CD4-positive, alpha-beta T cell treated with Interleukin-6 for 4 hours (primary cell): ENCODE measurements around the gene ATP5F1B.
A peak's percentile ranks its signal among the peaks of the same experiment; 100 is the strongest.
"Not testable (repeated sequence)": the region's sequence is repeated elsewhere in the genome, so short reads cannot be mapped to it uniquely, and the experiment has no call there.

Source experiments
- DNase-seq: peaks from one replicate; pipeline ENCODE4 v3.0.0-alpha.2; 2020; ENCODE audit warnings: mixed read lengths

The ATP5F1B gene

DNA sequence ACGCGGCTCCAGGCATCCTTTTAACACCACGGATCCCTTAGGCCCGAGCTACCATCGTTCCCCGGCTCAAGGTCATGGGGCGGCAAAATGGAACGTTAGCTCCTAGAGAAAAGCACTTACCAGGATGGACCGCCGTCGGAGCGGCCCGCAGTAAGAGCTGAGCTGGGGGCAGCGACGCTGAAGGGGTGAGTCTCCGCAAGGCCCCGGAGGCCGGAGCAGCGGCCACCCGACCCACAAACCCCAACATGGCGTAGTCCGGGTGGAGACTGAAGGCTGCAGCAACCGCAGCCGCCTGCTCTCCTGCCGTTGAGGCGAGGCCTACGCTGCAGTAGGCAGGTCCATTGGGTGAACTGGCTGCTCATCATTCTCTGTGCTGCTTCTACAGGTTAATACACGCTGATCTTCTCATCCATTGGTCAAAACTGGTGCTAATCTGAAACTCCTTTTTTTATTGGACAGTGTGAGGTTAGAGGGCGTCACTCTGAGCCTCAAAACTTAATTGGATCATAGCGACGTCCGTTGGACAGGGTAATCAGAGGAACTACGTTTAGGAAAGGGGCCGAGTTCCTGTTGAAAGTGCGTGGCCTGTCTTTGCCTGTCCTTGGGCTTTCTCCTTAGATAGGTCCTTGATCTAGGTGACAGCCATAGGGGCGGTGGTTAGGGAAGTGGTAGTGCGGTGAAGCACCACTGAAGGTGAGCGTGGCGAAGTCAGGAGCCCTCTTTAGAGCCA, at the start of gene ATP5F1B:
ATP5F1B (minus strand) TSS at position 268 of the 730 bp plus-strand sequence; CDS start at position 247, 21 bp downstream.
- DNase-seq = peak; percentile 89

DNA sequence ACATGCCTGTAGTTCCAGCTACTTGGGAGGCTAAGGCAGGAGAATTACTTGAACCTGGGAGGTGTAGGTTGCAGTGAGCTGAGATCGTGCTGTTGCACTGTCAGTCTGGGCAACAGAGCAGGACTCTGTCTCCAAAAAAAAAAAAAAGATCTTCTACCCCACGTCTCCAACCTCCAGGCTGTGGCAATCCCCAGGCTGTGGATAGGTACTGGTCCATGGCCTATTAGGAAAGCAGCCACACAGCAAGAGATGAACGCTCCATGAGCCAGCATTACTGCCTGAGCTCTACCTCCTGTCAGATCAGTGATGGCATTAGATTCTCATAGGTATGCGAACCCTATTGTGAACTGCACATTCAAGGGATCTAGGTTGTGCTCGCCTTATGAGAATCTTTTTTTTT, 48.4 kb upstream of the ATP5F1B start:
- DNase-seq = no peak

DNA sequence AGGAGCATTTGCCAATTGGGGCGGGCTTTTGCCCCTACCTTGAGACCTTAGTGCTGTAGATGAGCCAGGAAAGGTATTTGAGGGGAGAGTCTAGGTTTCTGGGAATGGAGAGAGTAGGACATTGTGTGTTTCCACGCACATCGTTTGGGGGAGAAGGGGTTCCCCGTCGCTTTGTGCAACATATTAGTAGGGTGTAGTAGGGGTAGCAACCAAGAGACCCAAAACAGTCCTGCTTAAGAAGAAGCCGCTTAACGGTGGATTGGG, 43.0 kb upstream of the ATP5F1B start:
- DNase-seq = no peak

DNA sequence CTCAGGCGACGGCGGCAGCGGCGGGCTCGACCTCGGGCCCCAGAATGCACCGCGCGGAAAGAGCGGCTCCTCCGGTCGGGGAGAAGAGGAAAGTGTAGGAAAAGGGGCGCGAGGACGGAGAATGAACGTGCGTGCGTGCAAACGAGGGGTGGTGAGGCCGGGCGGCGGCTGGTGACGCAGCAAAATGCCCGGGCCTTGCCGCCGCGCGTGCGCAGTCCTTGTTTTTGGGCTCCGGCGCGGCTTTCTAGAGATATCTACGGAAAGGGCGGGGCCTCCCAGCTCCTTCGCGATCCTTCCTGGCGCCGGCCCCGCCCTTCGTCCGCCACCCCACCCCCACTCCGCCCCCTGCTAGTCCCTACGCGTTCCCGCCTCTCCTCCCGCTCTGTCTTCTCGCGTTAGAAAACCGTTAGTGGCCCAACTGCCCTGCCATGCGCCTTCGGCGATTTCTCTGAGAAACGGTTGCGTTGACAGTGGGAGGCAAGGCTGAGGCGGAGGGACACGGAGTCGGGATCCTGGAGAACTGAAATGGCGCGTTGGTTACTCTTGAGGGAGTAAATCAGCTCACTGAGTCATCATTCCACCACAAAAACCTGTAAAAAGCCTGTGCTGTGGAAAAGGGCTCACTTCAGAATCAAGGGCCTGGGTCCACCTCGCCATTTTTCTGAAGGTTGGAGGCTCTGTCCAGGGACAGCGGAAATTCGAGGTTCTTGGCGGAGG, 42.5 kb upstream of the ATP5F1B start, which contains the start of gene PTGES3:
PTGES3 (minus strand) TSS at position 156 of the 717 bp plus-strand sequence. CDS start 285 bp downstream, outside the sequence.
- peak; percentile 99 for DNase-seq

DNA sequence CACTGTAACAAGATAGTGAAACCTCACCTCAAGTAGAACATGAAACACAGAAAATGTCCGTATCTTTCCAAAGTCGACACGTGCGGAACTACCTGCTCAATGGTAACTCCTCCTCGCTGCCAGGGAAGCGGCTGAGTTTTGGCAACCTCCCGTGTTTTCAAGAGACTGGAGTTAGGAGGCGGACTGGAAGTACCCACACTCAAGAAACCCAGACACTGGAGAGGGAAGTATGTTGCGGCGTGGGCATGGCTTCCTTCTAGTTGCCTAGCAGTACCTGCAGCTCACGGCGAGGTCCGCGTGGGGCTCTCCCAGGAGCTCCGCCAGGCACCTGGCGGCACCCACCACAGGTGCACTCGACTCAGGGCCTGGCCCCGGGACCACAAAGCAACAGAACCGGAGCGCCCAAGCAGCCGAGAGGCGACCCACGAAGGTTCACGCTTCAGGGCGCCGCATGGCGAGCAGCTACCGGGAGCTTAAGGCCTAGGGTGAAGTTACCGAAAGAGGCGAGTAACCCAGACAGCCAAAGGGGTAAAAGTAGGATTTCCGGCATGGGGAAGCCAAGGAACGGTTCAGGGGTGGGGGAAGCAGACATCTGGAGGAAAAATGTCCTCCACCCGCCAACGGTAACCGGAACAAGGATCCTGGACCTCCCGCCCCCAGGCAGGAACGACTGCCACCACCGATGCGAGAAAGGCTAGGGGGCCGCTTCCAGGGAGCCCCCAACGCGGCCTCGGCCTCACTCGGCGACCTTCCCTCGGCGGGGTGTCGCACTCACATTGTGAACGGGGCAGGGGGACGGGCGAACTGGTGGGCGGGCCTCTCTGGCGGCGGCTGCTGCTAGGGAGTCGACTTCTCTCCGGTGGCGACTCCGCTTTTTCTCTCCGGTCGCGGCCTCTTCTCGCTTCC, 41.7 kb upstream of the ATP5F1B start:
- peak; percentile 61 for DNase-seq

DNA sequence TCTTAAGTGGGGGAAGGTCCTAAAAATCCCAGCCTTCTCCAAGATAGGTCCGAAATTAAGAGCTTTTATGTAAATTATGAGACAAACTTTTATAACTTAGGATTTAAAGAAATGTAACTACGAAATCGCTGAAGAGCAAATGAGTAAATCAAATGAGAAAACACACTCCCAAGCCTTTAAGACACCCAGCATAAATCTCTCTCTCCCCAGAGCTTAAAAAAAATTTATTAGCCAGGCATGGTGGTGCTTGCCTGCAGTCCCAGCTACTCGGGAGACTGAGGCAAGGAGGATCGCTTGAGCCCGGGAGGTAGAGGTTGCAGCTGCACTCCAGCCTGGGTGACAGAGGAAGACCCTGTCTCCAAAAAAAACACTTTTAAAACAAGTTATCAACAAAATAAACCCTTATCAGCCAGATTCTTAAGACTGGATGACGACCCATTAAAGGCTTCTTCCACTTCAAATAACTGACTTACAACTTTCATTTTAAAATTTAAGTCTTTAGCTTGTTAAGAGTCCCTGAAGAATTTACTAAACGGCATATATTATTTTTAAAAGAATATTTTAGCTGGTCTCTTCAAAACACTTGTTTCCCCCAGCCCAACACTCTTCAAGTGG, 39.1 kb upstream of the ATP5F1B start:
- no peak for DNase-seq

DNA sequence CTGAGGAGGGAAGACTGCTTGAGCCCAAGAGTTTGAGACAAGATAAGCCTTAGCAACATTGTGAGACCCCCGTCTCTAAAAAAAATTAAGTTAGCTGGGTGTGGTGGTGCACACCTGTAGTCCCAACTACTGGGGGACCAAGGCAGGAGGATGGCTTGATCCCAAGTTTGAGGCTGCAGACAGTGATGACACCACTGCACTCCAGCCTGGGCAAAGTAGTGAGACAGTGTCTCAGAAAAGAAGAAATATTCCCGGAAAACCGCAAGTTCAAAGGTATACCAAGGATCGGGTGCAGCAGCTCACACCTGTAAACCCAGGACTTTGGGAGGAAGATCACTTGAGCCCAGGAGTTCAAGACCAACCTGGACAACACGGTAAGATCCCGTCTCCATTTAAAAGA, 36.5 kb upstream of the ATP5F1B start:
- no peak for DNase-seq

DNA sequence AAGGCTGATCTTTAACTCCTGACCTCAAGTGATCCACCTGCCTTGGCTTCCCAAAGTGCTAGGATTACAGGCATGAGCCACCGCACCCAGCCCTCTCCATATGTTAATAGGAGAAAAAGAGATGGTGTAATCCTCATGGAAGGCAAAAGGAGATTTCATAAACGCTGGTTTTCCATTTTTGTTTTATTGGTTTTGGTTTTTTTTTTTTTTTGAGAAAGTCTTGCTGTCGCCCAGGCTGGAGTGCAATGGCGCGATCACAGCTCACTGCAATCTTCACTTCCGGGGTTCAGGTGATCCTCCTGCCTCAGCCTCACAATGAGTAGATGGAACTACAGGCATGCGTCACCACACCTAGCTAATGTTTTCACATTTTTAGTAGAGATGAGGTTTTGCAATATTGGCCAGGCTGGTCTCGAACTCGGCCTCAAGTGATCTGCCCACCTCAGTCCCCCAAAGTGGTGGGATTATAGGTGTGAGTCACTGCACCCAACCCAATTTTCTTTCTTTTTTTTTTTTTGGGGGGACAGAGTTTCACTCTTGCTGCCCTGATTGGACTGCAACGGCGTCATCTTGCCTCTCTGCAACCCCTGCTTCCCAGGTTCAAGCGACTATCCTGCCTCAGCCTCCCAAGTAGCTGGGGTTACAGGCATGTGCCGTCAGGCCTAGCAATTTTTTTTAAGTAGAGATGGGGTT, 34.2 kb upstream of the ATP5F1B start:
- DNase-seq = no peak

DNA sequence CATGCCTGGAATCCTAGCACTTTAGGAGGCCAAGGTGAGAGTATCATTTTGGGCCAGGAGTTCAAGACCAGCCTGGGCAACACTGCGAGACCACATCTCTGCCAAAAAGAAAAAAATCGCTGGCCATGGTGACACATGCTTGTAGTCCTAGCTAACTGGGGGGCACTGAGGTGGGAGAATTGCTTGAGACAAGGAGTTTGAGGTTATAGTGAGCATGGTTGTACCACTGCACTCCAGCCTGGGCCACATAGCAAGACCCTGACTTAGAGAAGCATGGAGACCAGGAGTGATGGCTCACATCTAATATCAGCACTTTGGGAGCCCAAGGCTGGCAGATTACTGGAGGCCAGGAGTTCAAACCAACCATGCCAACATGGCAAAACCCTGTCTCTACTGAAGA, 33.1 kb upstream of the ATP5F1B start:
- DNase-seq = no peak

DNA sequence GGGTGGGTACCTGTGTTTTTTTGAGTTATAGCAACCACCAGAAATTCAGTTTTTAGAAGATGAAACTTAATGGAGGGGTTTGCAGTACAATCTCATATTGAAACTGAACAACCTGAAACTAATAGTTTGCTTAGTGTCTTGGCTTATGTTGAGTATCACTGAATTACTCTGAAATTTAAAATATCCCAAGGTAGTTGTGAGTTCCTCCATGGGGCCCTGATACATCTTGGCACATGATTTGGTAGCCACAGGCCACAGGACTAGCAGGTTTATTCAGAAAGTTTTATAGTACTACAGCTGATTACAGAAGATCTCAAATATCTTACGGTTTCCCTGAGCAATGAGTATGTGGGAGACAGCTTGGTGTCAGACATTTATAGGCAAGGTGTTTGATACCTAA, 31.9 kb upstream of the ATP5F1B start:
- no peak for DNase-seq

DNA sequence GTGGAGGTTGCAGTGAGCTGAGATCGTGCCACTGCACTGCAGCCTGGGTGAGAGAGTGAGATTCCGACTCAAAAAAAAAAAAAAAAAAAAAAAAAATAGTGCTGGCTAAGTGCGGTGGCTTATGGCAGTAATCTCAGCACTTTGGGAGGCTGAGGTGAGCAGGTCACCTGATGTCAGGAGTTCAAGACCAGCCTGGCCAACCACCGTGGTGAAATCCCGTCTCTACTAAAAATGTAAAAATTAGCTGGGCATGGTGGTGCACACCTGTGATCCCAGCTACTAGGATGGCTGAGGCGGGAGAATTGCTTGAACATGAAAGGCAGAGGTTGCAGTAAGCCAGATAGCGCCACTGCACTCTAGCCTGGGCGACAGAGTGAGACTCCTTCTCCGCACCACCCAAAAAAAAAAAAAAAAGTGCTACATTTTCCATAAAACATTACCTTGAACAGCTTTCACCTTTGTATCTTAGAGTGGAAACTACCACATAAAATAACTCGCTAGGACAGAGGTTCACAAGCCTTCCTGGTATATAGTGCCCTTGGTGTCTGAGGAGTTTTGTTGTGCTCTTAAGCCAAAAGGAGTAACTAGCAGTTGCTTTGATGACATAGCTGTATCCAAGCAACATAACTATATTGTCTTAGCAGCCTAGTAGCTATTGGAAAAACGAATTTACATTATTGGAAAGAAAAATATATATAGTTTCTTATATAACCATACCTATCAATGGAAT, 31.2 kb upstream of the ATP5F1B start:
- DNase-seq = no peak

DNA sequence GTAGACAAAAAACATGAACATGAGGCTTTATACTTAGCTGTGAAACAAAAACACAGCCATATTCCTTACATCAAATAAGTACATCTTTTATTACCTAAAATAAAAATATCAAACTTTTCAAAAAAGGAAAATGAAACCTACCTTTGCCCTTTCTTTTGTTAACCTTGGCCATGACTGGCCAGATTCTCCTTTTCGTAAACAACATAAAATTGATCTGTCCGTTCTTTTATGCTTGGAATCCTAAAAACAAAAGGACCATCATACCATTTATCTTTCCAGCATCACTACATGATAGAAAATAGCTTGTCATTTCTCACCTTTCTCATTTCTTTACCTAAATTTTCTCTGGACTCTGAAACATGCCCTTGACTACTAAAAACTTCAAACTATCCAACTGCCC, 25.8 kb upstream of the ATP5F1B start:
- DNase-seq = no peak

DNA sequence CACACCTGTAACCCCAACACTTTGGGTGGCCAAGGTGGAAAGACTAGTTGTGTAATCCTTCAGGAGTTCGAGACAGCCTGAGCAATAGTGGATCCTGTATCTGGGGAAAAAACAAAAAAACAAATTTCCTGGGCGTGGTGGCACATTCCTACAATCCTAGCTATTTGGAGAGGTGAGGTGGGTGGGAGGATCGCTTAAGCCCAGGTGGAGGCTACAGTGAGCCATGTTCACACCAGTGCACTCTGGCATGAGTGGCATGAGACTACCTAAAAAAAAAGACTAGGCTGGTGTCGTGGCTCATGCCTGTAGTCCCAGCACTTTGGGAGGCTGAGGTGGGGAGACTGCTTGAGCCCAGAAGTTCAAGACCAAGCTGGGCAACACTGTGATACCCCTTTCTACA, 25.1 kb upstream of the ATP5F1B start:
- DNase-seq = no peak

DNA sequence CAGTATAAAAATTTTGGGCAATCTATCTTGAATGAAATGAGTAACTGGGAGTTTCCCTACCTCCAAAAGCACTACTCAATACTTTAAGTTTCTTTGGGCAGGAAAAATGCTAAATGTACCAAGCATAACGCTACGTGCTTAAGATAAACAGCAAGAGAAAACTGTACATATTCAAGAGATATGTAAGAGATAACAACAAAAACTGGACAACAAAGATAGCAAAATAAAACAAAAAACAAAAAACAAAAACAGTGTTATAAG, 22.3 kb upstream of the ATP5F1B start:
- DNase-seq = no peak

DNA sequence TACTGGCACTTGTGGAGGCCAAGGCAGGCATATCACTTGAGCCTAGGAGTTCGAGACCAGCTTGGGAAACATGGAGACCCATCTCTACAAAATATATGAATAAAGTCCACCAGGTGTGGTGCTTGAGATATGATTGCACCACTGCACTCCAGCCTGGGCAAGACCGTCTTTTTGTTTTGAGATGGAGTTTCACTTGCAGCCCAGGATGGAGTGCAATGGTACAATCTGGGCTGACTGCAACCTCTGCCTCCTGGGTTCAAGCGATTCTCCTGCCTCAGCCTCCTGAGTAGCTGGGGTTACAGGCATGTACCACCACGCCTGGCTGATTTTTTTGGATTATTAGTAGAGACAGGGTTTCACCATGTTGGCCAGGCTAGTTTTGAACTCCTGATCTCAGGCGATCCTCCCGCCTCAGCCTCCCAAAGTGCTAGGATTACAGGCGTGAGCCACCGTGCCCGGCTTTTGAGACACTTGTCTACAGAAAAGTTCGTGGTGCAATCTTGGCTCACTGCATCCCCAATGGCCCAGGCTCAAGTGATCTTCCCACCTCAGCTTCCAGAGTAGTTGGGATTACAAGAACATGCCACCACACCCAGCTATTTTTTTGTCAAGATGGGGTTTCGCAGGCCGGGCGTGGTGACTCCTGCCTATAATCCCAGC, 16.3 kb upstream of the ATP5F1B start:
- no peak for DNase-seq

DNA sequence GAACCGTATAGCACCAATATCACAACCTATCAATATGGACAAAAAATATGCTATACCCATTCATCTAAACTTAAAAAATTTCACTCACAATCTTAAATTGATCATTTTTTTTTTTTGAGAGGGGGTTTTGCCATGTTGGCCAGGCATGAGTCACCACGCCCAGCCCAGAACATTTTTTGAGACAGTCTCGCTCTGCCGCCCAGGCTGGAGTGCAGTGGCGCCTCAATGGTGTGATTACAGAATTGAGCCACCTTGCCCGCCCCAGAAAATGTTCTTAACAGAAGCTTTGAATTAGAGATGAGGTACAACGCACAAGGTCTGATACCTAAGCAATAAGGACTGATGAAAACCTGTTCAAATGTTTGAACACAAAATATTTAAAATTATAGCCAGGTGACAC, 15.8 kb upstream of the ATP5F1B start:
- DNase-seq = no peak

DNA sequence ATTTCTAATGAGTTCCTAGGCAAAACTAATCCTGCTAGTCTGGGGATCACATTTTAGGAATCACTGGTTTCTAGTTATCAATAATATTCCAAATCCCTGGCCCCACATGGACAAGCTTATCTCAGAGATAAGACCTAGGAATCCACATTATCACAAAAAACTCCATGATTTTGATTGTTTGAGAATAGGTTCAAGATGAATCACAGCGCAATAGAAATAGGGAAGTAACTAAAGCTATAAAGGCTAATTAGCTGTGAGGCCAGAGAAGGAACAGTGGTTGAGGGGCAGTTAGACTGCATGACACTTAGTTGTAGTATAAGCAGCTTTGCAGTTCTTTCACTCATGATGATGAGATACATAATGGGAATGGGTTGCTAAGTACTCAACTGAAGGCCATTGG, 13.1 kb upstream of the ATP5F1B start:
- DNase-seq = no peak

DNA sequence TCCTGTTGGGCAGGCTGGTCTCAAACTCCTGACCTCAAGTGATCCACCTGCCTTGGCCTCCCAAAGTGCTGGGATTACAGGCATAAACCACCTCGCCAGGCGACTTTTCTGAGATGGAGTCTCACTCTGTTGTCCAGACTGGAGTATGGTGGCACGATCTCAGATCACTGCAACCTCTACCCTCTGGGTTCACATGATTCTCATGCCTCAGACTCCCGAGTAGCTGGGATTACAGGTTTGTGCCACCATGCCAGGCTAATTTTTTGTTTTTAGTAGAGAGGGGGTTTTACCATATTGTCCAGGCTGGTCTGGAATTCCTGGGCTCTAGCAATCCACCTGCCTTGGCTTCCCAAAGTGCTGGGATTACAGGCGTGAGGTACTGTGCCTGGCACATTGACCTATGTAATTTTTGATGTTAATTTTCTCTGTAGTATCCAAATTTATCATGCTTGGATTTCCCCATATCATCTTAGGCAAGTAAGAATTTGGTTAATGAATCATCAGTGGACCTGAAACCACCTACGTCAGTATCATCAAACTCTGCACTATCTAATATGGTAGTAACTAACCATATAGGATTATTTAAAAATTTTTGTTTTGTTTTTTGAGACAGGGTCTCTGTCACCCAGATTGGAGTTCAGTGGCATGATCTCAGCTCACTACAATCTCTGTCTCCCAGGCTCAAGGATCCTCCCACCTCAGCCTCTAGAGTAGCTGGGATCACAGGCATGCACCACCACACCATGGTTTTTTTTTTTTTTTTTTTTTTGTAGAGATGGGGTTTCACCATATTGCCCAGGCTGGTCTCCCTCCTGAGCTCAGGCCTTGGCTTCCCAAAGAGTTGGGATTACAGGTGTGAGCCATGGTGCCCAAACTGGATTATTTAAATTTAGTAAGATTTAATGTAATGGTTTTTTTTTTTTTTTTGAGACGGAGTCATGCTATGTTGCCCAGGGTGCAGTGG, 11.9 kb upstream of the ATP5F1B start:
- no peak for DNase-seq

DNA sequence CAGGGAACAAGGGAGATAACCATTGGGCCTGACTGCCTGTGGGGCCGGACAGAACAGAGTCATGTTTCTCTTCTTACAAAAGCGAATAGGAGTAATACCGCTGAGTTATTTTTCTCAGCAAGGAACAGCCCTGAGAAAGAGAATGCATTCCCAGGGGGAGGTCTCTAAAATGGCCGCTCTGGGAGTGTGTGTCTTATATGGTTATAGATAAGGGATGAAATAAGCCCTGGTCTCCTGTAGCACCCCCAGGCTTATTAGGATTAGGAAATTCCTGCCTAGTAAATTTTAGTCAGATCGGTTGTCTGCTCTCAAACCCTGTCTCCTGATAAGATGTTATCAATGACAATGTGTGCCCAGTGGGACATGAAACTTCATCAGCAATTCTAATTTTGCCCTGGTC, 8.0 kb upstream of the ATP5F1B start:
- not testable (repeated sequence) for DNase-seq

DNA sequence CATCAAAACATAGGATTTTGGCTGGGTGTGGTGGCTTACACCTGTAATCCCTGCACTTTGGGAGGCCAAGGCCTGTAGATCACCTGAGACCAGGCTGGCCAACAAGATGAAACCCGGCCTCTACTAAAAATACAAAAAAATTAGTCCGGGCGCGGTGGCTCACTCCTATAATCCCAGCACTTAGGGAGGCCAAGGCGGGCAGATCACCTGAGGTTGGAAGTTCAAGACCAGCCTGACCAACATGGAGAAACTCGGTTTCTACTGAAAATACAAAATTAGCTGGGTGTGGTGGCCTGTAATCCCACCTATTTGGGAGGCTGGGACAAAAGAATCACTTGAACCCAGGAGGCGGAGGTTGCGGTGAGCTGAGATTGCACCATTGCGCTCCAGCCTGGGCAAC, 2.2 kb upstream of the ATP5F1B start:
- not testable (repeated sequence) for DNase-seq
